GM18867 (cell line): Measurements from ENCODE around the gene ATCAY.
"Not testable (repeated sequence)": the region's sequence is repeated elsewhere in the genome, so short reads cannot be mapped to it uniquely, and the experiment has no call there.

ENCODE experiments used
- ATAC-seq: cut with Tn5 transposase; IDR thresholded peaks from one replicate; pipeline ENCODE4 v1.9.1; 2021; ENCODE audit warnings: mild to moderate bottlenecking, moderate library complexity; ENCODE audit not compliant: unreplicated experiment

The ATCAY gene

GRCh38 chr19:3898426-3898825 is 17.9 kb downstream of the ATCAY start:
- no peak for ATAC-seq

DNA sequence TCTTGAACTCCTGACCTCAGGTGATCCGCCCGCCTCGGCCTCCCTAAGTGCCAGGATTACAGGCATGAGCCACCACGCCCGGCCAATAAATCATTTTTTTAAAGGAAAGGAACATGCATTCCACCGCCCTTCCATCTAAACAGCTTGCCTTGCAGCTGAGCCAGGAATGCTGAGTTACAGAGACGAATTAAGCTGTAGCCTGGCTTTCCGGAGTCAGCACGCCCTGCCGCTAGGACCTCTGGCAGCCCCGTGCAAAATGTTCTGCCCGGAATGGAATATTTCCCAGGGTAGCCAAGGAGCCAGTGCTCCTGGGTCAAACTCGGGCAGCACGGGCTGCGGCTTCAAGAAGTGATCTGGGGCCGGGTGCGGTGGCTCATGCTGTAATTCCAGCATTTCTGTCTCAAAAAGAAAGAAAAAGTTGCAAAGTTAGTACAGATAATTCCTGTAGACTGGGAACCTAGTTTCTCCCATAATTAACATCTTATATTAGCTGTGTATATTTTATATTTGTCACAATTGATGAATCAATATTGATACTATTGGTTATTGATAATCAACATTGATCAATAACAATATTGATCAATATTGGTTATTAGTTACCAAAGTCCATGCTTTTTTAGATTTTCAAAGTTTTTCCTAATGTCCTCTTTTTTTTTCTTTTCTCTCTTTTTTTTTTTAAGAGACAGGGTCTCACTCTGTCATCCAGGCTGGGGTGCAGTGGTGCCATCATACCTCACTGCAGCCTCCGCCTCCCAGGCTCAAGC is 19.2 kb downstream of the ATCAY start:
- ATAC-seq: no peak

GRCh38 chr19:3902317-3902973 is 22.0 kb downstream of the ATCAY start:
- no peak for ATAC-seq

DNA sequence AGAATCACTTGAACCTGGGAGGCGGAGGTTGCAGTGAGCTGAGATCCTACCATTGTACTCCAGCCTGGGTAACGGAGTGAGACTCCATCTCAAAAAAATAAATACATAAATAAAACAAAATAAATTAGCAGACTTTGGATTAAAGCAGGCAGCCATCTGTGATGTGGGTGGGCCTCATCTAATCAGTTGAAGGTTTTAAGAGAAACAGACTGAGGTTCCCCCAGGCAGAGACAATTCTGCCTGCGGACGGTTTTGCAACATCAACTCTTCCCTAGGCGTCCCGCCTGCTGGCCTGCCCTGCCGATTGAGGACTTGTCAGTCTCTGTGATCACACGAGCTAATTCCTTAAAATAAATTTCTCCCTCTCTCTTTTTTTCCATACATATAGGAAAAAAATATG is 23.7 kb downstream of the ATCAY start:
- ATAC-seq: no peak

- no peak for ATAC-seq
Observed at GRCh38 chr19:3907626-3908265, 27.3 kb downstream of the ATCAY start.

DNA sequence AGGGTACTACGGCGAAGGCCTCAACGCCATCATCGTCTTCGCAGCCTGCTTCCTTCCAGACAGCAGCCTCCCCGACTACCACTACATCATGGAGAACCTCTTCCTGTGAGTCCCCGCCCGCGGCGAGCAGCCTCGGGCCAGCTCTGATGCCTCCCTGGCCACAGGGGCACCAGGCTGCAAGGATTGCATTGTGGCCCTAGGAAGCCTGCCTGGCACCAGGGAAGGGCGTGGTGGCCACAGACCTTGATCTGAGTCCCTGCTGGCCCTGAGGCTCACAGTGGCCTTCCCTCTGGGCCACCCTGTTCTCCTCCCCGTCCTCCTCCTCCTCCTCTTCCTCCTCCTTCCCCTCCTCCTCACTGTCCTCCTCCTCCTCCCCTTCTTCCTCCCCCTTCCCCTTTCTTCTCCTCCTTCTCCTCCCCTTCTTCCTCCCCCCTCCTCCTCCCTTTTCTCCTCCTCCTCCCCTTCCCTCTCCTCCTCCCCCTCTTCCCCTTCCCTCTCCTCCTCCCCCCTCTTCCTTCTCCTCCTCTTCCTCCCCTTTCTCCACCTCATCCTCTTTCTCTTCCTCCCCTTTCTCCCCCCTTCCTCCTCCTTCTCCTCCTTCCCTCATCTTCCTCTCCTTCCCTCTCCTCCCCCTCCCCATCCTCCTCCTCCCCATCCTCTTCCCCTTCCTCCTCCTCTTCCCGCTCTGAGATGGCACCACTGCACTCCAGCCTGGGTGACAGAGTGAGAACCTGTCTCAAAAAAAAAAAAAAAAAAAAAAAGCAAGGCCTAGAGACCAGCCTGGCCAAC is 28.0 kb downstream of the ATCAY start:
- no peak for ATAC-seq

DNA sequence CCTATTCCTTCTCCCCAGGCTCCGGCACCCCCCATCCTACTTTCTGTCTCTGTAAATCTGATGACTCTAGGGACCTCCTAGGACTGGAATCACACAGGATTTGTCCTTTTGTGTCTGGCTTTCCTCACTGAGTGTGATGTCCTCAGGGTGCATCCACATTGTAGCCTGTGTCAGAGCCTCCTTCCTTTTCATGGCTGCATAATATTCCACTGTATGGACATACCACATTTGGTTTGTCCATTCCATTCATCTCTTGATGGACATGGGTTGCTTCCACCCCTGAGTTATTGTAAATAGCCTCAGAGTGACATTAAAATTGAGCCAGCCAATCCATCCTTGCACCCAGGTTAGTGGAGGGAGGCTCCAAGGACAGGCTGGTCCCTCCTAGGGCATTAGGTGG is 29.6 kb downstream of the ATCAY start:
- no peak for ATAC-seq

- no peak for ATAC-seq
Observed at GRCh38 chr19:3914199-3914598, 33.7 kb downstream of the ATCAY start.

- no peak for ATAC-seq
Observed at GRCh38 chr19:3916033-3916432, 35.5 kb downstream of the ATCAY start.

DNA sequence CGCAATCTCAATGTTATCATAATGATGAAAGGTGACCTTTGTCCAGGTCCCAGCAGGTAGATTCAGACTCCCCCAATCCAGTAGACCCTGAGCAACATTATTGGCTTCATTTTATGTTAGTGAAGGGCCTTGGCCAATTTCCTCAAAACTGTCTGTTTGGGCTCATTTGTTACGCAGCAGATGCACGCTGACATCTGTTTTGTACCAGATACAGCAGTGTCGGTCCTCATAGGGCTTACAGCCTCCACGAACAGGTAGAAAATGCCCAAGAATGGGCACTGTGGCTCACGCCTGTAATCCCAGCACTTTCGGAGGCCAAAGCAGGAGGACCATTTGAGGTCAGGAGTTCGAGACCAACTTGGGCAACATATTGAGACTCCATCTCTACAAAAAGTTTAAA is 39.3 kb downstream of the ATCAY start:
- ATAC-seq: no peak

DNA sequence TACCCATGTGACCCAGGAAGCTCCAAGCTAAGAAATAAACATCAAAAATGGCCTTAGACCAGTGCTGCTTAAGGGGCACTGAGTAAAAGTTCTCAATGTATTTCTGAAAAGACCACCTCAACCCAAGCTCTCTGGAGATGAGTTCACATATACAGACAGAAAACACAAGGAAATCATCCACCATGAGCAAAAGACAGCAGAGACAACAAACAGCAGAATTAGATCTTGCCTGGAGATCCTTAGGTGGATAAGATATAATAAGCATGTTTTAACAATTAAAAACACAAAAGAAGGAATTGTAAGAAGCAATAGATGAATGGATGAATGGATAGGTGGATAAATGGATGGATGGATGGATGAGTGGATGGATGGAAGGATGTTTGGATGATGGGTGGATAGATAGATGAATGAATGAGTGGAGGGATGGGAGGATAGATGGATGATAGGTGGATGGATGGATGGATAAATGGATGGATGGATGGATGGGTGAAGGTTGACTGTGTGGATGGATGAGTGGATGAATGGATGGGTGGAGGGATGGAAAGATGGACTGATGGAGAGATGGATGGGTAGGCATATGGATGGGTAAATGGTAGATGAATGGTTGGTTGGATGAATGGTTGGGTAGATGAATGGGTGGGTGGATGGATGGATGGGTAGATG is 42.7 kb downstream of the ATCAY start:
- no peak for ATAC-seq

DNA sequence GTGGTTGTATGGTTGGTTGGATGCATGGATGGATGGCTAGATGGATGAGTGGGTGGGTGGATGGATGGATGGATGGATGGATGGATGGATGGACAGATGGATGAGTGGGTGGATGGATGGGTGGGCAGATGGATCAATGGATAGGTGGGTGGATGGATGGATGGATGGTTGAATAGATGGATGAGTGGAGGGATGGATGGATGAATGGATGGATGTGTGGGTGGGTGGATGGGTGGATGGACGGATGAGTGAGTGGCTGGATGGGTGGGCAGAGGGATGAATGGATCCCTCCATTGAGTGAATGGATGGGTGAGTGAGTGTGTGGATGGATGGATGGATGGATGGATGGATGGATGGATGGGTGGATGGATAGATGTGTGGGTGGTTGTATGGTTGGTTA is 43.4 kb downstream of the ATCAY start:
- no peak for ATAC-seq

DNA sequence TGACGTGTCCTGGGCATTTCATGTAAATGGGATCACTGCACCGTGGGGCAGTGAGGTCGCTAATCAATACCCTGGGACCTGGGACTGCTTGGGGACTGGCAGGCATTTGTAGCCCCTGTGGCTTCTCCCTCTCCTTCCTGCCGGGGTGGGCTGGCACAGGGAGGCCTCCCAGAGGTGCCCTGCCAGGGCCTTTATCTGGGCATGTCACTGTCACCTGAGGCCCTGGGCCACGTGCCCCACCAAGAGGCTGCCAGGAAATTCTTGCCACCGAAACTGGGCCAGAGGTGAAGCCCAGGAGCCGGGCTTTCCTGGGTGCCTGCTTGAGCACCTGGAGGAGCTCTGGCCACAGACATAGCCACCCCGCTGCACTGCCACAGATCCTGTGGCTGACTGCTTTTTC is 50.6 kb downstream of the ATCAY start:
- no peak for ATAC-seq

GRCh38 chr19:3932931-3933810 is 52.7 kb downstream of the ATCAY start, which contains the start of gene NMRK2:
TSS of gene NMRK2 (plus strand) at chr19:3933069. CDS start at chr19:3933672, 603 bp downstream.
- ATAC-seq: no peak

DNA sequence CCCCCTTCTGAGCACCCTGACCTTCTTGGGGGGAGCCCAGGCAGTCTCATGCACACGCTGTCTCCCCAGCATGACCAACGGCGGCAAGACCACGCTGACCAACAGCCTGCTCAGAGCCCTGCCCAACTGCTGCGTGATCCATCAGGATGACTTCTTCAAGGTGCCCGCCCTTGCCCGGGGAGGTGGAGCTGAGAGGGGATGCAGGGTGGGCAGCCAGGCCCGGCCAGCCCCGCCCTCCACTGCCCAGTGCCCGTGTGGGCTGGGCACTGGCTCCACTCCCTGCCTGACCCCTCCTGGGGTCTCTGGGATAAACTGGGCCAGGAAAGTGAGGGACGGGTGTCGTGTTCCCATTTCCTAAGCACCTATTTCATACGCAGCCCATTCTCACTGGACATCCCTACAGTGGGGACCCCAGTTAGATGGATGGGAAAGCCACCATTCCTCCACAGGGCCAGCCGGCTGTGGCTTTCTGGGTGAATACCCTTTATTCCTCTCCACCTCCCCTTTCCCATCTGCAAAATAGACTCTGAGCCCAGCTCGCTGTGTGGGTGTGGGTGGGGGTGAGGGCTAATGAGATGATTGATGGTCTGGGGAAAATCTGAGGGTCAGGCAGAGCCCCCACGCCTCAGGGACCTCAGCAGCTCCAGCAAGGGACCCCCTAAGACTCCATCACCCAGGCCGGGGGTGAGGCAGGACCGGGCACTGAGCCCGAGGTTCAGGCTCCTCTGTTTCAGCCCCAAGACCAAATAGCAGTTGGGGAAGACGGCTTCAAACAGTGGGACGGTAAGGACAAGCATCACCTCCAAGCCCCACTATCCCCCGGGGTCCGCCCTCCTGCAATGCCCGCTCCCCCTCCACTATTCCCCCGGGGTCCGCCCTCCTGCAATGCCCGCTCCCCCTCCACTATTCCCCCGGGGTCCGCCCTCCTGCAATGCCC is 56.3 kb downstream of the ATCAY start:
- ATAC-seq: no peak

- not testable (repeated sequence) for ATAC-seq
Observed at GRCh38 chr19:3938300-3938950, 57.9 kb downstream of the ATCAY start.

GRCh38 chr19:3942790-3943409 is 62.4 kb downstream of the ATCAY start:
- no peak for ATAC-seq
